BE2C (cell line): ENCODE measurements around the gene KRT13.

Source experiments
- DNase-seq: peaks from one replicate; pipeline ENCODE4 v3.0.0-alpha.2; 2020
- H3K27me3 ChIP-seq: fragments of 250-450 bp; sonication (Bioruptor Pico); 2 replicates; pipeline ENCODE4 v1.5.1; 2020; ENCODE audit warnings: mild to moderate bottlenecking
- H3K36me3 ChIP-seq: fragments of 250-450 bp; sonication (Bioruptor Pico); 2 replicates; pipeline ENCODE4 v1.5.1; 2020; ENCODE audit warnings: mild to moderate bottlenecking
- H3K4me1 ChIP-seq: fragments of 250-450 bp; sonication (Bioruptor Pico); 2 replicates; pipeline ENCODE4 v1.5.1; 2020
- H3K4me3 ChIP-seq: 2 replicates; pipeline ENCODE4 v1.5.1; 2011; ENCODE audit warnings: low read depth, low read length
- H3K9me3 ChIP-seq: fragments of 250-450 bp; sonication (Bioruptor Pico); 2 replicates; pipeline ENCODE4 v1.5.1; 2020
- CTCF ChIP-seq: IDR thresholded peaks from 2 replicates; pipeline ENCODE4 v1.5.1; 2012; ENCODE audit warnings: mild to moderate bottlenecking, low read depth, low read length

Gene KRT13

GRCh38 chr17:41455236-41455635 lies 50.2 kb downstream of the KRT13 start:
- H3K36me3 ChIP-seq = no peaks in the 10 kb centered on the region
- no peaks in the 10 kb centered on the region for H3K27me3 ChIP-seq
- H3K9me3 ChIP-seq = peaks cover 6% of the 10 kb centered on the region; the same call in 1 of the 2 replicates
- H3K4me3 ChIP-seq = no peak overlapping the region
- H3K4me1 ChIP-seq = no peaks in the 10 kb centered on the region
- no peak for DNase-seq
- TF ChIP-seq CTCF = no peak

DNA sequence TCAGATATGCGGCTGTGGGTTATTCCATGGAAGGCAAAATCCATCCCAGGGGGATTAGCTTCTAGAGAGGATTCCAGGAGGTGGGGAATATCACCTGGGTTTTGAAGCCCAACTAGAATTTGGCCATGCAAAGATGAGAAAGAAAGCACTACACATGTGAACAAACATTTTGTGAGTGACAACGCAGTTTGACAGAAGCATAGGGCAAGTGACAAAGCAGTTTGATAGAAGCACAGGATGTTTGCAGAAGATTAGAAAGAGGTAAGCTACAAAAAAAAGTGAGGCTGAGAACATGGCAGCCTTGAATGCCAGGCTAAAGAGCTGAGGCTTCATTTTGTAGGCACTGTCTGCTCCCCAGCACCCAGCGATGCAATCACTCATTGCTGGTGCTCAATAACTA lies 52.3 kb downstream of the KRT13 start:
- no peak overlapping the region for H3K4me3 ChIP-seq
- no peaks in the 10 kb centered on the region for H3K36me3 ChIP-seq
- TF ChIP-seq CTCF = no peak
- no peak for DNase-seq
- H3K27me3 ChIP-seq = no peaks in the 10 kb centered on the region
- peaks cover 6% of the 10 kb centered on the region; the same call in 1 of the 2 replicates for H3K9me3 ChIP-seq
- no peaks in the 10 kb centered on the region for H3K4me1 ChIP-seq

GRCh38 chr17:41452281-41452680 lies 53.1 kb downstream of the KRT13 start:
- Histone ChIP-seq H3K27me3 (no peaks in the 10 kb centered on the region), H3K4me3 (no peak overlapping the region), H3K4me1 (no peaks in the 10 kb centered on the region), H3K36me3 (no peaks in the 10 kb centered on the region), H3K9me3 (peaks cover 6% of the 10 kb centered on the region; the same call in 1 of the 2 replicates)
- DNase-seq = no peak
- TF ChIP-seq CTCF = no peak

GRCh38 chr17:41451154-41451728 lies 54.2 kb downstream of the KRT13 start:
- H3K4me3 ChIP-seq = no peak overlapping the region
- no peaks in the 10 kb centered on the region for H3K27me3 ChIP-seq
- DNase-seq = no peak
- H3K4me1 ChIP-seq = no peaks in the 10 kb centered on the region
- H3K9me3 ChIP-seq = peaks cover 6% of the 10 kb centered on the region; the same call in 1 of the 2 replicates
- H3K36me3 ChIP-seq = no peaks in the 10 kb centered on the region
- no peak for TF ChIP-seq CTCF
